NCI-H345 treated with DMSO at 0.1 percent for 48 hours (cell line): Measurements from ENCODE around the gene MAP3K12.

Source experiments
- DNase-seq: peaks from one replicate; lab custom pipeline; 2025; ENCODE audit not compliant: unreplicated experiment; lab: John Stamatoyannopoulos, UW

Gene MAP3K12

DNA sequence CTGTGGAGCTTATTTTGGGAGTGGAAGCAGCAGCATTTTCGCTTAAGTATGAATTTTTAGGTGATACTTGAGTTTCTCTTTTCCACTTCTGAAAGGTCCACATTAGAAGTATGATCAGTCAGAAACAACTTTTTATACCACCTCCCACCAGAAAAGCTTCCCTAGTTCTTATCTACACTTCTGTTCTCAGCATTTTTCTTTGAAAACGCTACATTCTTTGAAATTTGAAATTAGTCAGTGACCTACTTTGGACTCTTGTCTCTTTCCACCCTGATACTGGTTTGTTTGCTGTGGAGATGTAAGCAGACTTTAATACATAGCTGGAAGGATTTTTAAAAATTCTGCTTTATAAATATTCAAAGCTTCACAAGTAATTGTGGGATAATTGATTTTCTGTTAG lies 25.2 kb downstream of the MAP3K12 start:
- no peak for DNase-seq

- no peak for DNase-seq
Observed at GRCh38 chr12:53472056-53472582, 27.1 kb downstream of the MAP3K12 start.

DNA sequence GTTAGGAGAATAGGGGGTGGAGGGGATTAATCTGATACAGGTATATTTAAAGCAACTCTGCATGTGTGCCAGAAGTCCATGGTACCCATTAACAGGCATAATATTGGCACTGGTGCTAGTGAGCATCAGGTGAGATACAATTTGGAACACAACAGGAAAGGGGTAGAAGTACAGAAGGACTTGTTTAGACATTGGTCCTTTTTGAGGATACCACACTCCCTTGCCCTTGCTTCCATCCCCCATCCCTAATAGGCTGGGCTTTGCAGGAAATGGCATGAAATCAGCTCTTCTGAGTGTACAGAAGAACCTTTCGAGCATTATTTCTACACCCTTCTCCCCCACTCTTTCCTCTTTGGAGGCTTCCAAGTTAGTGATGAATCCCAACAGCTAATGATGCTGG lies 31.0 kb downstream of the MAP3K12 start:
- DNase-seq = no peak

GRCh38 chr12:53467880-53468279 lies 31.4 kb downstream of the MAP3K12 start:
- DNase-seq = no peak

- no peak for DNase-seq
Observed at GRCh38 chr12:53467082-53467481, 32.2 kb downstream of the MAP3K12 start.

GRCh38 chr12:53466640-53467039 lies 32.6 kb downstream of the MAP3K12 start:
- DNase-seq = no peak

- no peak for DNase-seq
Observed at GRCh38 chr12:53465679-53466078, 33.6 kb downstream of the MAP3K12 start.

DNA sequence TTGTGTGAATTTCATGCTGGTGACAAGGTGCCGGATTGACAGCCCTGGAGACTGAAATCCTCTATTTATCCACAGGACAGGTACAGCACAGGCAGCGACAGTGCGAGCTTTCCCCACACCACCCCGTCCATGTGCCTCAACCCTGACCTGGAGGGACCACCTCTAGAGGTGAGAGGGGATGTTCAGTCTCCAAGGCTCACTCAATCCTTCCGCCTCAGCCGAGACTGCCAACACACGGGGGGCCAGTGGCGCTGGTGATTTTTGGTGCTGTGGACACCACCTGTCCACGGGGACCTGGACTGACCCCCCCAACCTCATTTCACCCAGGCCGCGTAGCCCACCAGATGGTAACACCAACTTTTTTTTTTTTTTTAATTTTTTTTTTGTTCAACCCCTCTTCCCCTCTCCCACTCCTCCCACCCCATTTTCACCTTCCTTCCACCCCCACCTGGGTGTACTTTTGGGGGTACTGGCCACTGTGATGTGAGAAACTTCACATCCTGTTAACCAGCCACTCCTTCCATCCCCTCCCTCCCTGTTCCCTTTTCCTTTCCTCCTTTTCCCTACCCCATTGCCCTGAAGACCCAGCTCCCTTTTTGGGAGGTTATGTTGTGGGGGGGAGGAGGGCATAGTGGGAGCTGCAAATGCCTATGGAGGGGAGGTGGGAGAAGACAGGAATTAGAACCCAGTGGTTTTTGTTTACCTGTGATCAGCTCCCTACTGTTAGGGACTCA lies 34.4 kb downstream of the MAP3K12 start:
- no peak for DNase-seq

DNA sequence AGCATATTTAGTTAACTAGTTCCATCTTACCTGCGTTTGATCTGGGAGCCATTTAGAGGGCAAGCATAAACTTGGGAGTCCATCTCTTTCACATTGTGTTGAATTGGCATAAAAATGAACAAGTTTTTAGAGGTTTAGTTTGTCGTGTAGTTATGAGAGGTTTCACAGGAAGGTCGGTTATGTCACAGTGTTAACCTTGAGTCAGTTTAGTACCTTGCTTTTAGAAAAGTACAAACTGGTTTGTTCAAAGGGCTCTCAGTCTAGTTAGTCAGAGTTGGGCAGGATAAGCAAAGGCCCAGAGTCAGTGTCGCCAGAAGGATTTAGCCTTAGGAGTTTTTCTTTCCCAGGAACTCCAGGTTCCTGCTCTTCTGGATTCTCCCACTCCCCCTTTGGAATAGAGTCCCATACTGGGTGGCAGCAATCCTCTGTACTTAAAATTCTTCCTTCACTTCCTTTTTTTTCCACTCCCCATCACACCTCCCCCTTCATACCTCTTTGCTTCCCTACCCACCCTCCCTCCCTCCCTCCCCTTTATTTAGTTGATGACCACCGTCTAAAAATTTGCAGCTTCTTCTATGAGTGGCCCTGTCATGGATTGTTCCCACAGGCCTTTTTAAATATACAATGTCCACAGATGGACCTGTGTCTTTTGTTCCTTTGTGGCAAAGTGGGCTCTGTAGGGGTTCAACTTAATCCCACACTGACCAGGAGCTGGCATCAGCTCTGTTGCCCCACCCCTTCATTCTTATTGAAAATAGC lies 35.3 kb downstream of the MAP3K12 start:
- DNase-seq = no peak

- DNase-seq = no peak
Observed at GRCh38 chr12:53462935-53463334, 36.3 kb downstream of the MAP3K12 start.

DNA sequence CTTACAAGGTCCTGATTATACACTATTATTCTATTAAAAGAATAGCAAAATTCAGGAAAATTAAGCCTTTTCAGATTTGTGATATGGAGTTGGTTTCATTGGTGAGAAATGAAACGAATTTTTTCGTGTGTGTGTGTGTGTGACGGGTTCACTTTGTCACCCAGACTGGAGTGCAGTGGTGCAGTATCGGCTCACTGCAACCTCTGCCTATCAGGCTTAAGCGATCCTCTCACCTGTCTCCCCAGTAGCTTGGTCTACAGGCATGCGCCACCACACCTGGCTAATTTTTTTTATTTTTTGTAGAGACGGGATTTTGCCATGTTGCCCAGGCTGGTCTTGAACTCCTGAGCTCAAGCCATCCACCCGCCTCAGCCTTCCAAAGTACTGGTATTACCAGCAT lies 37.7 kb downstream of the MAP3K12 start:
- DNase-seq = no peak

- no peak for DNase-seq
Observed at GRCh38 chr12:53461059-53461458, 38.2 kb downstream of the MAP3K12 start.

DNA sequence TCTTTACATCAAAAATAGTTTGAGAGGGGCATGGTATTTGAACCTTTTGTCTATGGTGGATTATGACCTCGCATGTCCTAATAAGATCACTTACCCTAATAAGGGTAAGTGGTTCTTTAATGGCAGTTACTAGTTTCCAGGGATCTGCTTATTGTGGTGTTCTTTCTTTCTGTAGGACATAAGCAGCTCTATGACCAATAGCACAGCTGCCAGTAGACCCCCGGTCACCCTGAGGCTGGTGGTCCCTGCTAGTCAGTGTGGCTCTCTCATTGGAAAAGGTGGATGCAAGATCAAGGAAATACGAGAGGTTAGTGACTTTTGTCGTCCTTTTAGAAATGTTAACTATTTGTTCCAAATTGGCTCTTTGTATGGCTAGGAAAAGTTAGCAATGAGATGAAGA lies 40.2 kb downstream of the MAP3K12 start:
- DNase-seq = no peak

DNA sequence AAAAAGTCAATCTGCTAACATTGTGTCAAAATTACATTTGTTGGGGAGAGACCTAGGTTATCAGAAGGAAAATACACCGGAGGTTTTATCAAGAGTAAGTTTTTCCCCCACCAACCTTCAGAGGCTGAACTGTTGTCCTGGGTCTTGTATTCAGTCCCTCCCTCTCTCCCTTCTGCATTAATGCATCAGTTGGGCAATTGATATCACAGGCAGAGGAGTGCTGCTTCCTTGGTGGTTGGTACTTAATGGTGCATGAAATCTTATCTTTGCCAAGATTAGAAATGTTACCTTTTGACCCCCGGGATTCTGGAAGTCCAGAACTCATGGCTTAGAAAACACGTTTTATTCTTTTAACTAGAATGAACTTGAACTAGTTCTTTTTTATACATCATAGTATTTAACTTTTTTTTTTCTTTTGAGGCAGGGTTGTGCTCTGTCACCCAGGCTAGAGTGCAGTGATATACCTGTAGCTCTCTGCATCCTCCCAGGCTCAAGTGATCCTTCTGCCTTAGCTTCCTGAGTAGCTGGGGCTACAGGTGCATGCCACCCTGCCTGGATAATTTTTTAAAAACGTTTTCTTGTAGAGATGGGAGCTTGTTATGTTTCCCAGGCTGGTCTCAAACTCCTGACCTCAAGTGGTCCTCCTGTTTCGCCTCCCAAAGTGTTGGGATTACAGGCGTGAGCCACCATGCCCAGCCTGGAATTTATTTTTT lies 42.4 kb downstream of the MAP3K12 start:
- no peak for DNase-seq

DNA sequence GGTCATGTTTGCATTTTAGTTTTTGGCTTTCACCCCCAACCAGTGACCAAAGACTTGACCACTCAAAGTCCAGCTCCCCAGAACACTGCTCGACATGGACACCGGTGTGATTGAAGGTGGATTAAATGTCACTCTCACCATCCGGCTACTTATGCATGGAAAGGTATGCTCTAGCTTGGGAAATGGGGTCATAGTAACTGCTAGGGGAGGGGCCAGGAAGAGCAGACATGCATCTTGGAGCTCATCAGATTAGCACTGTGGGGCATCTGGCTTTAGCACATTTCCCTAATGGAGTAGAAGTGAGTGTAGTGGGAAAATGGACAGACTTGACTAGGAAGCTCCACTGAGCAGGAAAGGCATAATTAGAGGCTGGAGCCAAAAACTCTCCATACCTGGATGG lies 44.6 kb downstream of the MAP3K12 start:
- DNase-seq = no peak

DNA sequence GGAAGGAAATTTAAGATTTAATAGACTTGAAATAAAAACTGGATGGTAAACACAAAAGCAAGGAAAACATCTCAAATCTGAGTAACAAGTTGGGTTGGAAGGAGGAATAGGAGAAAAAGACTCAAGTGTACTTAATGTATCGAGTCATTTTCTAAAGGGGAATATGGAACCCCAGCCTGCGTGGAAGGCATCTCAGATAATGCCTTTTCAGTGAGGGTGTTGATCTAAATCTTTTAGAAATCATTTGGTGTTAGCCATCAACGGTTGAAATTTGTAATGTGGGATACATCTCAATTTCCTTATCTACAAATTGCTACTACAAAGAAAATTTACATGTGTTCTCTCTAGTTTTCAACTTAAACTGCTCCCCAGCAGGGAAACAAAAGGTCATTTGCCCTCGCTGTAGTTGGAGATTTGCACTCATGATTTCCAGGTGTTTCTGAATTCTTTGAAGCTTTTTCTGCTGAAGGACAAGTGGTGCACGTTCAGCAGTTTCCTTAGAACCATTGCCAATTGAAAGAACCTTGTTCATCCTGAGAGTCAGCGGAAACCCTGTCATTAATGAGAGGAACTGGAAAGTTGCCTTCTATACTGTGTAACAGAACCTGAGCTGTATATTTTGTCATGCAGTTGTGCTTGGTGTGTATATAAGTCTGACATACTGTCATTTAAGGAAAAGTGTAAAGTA lies 45.2 kb downstream of the MAP3K12 start:
- DNase-seq = no peak

DNA sequence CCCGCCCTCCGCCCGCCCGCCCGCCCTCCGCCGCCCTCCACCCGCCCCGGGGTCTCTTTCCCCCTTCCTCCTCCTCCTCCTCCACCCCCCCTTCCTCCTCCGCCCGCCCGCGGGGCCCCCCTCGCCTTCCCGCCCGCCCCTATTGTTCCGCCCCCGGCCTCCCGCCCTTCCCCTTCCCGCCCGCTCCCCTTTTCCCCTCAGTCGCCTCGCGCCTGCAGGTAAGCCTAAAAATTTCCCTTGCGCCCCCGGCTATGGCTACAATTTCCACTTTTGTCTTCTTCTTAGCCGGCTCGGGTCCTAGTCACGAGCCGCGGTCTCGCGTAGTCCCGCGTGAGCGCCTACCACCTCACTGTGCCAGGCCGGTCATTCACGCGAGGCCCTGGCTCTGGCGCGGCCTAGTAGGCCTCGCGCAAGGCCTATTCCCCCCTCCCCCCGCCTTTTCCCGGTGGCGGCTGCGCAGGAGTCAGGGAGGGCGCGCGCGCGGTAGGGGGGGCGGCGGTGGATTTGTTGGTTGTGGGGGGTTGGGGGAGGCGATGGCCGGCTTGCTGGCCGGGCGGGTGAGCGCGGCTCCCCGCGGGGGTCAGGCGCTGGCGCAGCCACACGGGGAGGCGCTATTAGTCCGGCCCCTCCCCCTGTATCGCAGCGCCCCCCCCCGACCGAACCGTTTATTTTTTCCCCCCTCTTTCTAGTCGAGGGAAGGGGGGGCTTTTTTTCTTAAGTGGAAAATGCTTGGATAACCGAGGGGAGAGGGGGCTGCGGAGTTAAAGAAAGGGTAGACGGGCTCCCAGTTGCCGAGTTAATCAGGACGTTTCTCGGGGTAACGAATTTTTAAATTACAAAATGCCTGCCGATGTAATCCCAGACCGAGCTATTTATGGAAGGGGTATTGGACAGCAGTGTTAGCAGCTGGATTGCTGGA lies 46.8 kb downstream of the MAP3K12 start:
- DNase-seq = peak; percentile 20

GRCh38 chr12:53451661-53452158 lies 47.5 kb downstream of the MAP3K12 start, which contains the start of gene PCBP2:
TSS of gene PCBP2 (plus strand) at chr12:53452102. CDS start at chr12:53454801, 2,699 bp downstream.
- peak; percentile 97 for DNase-seq

DNA sequence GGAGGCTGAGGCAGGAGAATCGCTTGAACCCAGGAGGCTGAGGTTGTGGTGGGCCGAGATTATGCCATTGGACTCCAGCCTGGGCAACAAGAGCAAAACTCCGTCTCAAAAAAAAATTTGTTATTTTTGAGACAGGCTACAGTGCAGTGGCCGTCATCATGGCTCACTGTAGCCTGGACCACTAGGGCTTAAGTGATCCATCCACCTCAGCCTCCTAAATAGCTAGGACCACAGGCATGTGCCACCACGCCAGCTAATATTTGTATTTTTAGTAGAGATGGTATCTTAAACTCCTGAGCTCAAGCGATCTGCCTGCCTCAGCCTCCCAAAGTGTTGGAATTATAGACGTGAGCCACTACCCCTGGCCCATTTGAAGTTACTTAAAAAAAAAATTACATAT lies 48.3 kb downstream of the MAP3K12 start:
- no peak for DNase-seq
